ENCODE data around the gene AKAP9.

DNA sequence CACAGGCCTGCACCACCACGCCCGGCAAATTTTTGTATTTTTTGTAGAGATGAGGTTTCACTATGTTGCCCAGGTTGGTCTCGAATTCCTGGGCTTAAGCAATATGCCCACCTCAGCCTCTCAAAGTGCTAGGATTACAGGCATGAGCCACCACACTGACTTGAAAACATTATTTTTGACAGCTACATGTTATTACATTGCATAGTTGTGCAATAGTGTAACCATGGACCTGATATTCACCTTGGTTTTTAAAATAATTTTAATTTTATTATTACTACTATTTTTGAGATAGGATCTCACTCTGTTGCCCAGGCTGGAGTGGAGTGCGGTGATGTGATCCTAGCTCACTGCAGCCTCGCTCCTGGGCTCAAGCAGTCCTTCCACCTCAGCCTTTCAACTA lies 18.4 kb downstream of the AKAP9 start:
- TF ChIP-seq, protein P1, sequence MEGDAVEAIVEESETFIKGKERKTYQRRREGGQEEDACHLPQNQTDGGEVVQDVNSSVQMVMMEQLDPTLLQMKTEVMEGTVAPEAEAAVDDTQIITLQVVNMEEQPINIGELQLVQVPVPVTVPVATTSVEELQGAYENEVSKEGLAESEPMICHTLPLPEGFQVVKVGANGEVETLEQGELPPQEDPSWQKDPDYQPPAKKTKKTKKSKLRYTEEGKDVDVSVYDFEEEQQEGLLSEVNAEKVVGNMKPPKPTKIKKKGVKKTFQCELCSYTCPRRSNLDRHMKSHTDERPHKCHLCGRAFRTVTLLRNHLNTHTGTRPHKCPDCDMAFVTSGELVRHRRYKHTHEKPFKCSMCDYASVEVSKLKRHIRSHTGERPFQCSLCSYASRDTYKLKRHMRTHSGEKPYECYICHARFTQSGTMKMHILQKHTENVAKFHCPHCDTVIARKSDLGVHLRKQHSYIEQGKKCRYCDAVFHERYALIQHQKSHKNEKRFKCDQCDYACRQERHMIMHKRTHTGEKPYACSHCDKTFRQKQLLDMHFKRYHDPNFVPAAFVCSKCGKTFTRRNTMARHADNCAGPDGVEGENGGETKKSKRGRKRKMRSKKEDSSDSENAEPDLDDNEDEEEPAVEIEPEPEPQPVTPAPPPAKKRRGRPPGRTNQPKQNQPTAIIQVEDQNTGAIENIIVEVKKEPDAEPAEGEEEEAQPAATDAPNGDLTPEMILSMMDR (IDR thresholded peaks at IDR 0.05; ENCODE audit: insufficient read depth, low read length, poor library complexity, severe bottlenecking) = no peak
- no peak for TF ChIP-seq EZH2phosphoT487 (conservative IDR thresholded peaks at IDR 0.05; ENCODE audit: low read length)
